Calu3 (cell line): ENCODE measurements around the gene RGS9BP. TPM values are rescaled to one million over a fixed set of nuclear protein-coding genes. Genes with fewer than 3 reads are reported as not detected.
"Not testable (repeated sequence)": the region's sequence is repeated elsewhere in the genome, so short reads cannot be mapped to it uniquely, and the experiment has no call there.

Experiments used
- BruUV-seq: library from RNA; stranded (reverse); fragments of 400-500 nt; replicated peaks from 2 replicates; lab custom pipeline; 2021; lab: Mats Ljungman, UMichigan
- CTCF ChIA-PET: fragments of 300-600 bp; sonication (Branson Sonifier 250); formaldehyde crosslinking; loops from one replicate; lab custom pipeline; 2022; ENCODE audit warnings: antibody characterized with exemption; lab: Charles Lee
- DNase-seq: peaks from one replicate; pipeline ENCODE4 v3.0.0; 2022
- H3K27ac Mint-ChIP-seq: one replicate; pipeline ENCODE4 v1.8.0; 2022; ENCODE audit warnings: mixed read lengths; ENCODE audit not compliant: unreplicated experiment
- H3K27me3 Mint-ChIP-seq: one replicate; pipeline ENCODE4 v1.8.0; 2022; ENCODE audit warnings: mixed read lengths; ENCODE audit not compliant: unreplicated experiment
- H3K36me3 Mint-ChIP-seq: one replicate; pipeline ENCODE4 v1.8.0; 2022; ENCODE audit warnings: mild to moderate bottlenecking, moderate library complexity, mixed read lengths; ENCODE audit not compliant: insufficient read depth, unreplicated experiment
- H3K4me1 Mint-ChIP-seq: one replicate; pipeline ENCODE4 v1.8.0; 2022; ENCODE audit warnings: mild to moderate bottlenecking, low read depth, mixed read lengths; ENCODE audit not compliant: unreplicated experiment
- H3K4me3 Mint-ChIP-seq: one replicate; pipeline ENCODE4 v1.8.0; 2022; ENCODE audit warnings: mild to moderate bottlenecking, low read depth, moderate library complexity, mixed read lengths; ENCODE audit not compliant: unreplicated experiment
- H3K9me3 Mint-ChIP-seq: one replicate; pipeline ENCODE4 v1.8.0; 2022; ENCODE audit warnings: low read depth, mixed read lengths; ENCODE audit not compliant: unreplicated experiment
- intact Hi-C: fragments of 100-400 bp; cut with micrococcal nuclease; formaldehyde crosslinking; loops from one replicate; pipeline ENCODE4 v1.10.0; 2022; ENCODE audit not compliant: unreplicated experiment
- total RNA-seq: library from RNA; stranded (reverse); gene quantifications from 2 replicates; pipeline ENCODE4 v1.2.3, GENCODE V29; 2022
- TF ChIP-seq, protein P1 (sequence below): fragments of 200-600 bp; IDR thresholded peaks from one replicate; pipeline ENCODE4 v1.8.0; 2022; ENCODE audit warnings: antibody characterized with exemption; ENCODE audit not compliant: unreplicated experiment

The RGS9BP gene
- total RNA-seq, 1 experiment from 2014 or later: 0.28 TPM

DNA sequence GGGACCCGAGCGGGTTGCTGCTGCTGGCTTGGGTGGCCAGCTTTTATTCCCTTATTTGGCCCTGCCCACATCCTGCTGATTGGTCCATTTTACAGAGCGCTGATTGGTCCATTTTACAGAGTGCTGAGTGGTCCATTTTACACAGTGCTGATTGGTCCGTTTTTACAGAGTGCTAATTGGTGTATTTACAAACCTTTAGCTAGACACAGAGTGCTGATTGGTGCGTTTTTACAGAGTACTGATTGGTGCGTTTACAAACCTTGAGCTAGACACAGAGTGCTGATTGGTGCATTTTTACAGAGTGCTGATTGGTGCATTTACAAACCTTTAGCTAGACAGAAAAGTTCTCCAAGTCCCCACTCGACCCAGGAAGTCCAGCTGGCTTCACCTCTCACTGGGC, 24.5 kb downstream of the RGS9BP start:
- CTCF ChIA-PET, H3K9me3 Mint-ChIP-seq, H3K4me3 Mint-ChIP-seq, H3K27ac Mint-ChIP-seq, DNase-seq, intact Hi-C loops, H3K27me3 Mint-ChIP-seq, BruUV-seq: not testable (repeated sequence)
- Mint-ChIP-seq H3K4me1 (peaks cover 44% of the 10 kb centered on the region), H3K36me3 (peaks cover 36% of the 10 kb centered on the region)

DNA sequence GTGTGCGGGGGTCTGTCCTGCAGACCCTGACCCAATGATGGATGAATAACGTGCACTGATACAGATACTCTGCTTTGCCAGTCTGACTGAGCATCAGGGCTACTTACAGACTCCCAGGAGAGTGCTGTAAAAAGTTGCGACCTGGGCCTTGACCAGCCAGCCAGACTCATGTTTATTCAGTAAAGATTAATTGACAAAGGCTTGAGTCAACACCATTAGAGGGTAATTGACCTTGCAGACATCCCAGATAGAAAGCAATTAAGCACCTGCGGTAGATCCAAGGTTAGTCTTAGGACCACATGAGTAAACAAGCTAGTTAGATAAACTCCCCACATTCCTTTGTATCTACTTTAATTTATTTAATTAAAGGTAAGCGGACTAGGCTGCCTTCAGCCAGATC, 26.4 kb downstream of the RGS9BP start:
- intact Hi-C loops: no loop called here
- H3K9me3 Mint-ChIP-seq: peaks cover 5% of the 10 kb centered on the region
- CTCF ChIA-PET: no interaction called here
- BruUV-seq: no TSS peak
- H3K4me3 Mint-ChIP-seq: no peak overlapping the region
- no peaks in the 10 kb centered on the region for H3K27me3 Mint-ChIP-seq
- H3K4me1 Mint-ChIP-seq: peaks cover 27% of the 10 kb centered on the region
- peaks cover 32% of the 10 kb centered on the region for H3K36me3 Mint-ChIP-seq
- TF ChIP-seq, protein P1, sequence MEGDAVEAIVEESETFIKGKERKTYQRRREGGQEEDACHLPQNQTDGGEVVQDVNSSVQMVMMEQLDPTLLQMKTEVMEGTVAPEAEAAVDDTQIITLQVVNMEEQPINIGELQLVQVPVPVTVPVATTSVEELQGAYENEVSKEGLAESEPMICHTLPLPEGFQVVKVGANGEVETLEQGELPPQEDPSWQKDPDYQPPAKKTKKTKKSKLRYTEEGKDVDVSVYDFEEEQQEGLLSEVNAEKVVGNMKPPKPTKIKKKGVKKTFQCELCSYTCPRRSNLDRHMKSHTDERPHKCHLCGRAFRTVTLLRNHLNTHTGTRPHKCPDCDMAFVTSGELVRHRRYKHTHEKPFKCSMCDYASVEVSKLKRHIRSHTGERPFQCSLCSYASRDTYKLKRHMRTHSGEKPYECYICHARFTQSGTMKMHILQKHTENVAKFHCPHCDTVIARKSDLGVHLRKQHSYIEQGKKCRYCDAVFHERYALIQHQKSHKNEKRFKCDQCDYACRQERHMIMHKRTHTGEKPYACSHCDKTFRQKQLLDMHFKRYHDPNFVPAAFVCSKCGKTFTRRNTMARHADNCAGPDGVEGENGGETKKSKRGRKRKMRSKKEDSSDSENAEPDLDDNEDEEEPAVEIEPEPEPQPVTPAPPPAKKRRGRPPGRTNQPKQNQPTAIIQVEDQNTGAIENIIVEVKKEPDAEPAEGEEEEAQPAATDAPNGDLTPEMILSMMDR: no peak
- H3K27ac Mint-ChIP-seq: peak overlapping the region; percentile 57
- no peak for DNase-seq

DNA sequence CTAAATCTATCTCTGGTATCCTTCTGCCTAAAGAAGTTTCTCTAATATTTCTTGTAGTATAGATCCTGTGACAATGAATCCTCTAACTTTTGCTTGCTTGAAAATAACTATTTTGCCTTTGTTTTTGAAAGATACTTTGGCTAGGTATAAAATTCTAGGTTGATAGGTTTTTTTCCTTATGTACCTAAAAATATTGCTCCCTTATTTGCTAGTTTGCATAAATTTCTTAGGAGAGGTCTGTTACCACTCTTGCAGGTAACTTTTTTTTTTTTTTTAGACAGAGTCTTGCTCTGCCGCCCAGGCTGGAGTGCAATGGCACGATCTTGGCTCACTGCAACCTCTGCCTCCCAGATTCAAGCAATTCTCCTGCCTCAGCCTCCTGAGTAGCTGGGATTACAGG, 28.4 kb downstream of the RGS9BP start:
- CTCF ChIA-PET, H3K27ac Mint-ChIP-seq, BruUV-seq, H3K27me3 Mint-ChIP-seq, intact Hi-C loops, H3K4me3 Mint-ChIP-seq, H3K9me3 Mint-ChIP-seq, DNase-seq: not testable (repeated sequence)
- peaks cover 21% of the 10 kb centered on the region for H3K4me1 Mint-ChIP-seq
- peaks cover 32% of the 10 kb centered on the region for H3K36me3 Mint-ChIP-seq

DNA sequence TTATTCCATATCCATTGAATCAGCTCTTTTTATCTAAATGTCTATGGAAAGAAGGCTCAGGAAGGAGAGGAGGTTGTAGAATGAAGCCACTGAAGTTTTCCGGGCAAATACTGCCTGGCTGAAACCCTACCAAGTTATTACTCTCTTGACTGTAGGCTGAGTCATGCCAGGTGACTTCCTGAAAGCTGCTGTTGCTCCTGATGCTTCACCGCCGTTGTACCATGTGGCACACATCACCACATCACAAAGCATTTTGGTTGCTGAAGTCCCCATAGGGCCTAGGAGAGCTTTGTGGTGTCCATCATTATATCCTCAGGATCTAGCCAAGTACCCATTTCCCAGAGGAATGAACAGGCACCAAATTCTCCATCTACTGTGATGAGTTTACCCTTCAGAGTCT, 32.8 kb downstream of the RGS9BP start:
- peak overlapping the region; percentile 37 for H3K27ac Mint-ChIP-seq
- no peaks in the 10 kb centered on the region for H3K27me3 Mint-ChIP-seq
- BruUV-seq: no TSS peak
- H3K36me3 Mint-ChIP-seq: peaks cover 38% of the 10 kb centered on the region
- no peaks in the 10 kb centered on the region for H3K4me1 Mint-ChIP-seq
- CTCF ChIA-PET: interaction anchor here (0.7 kb wide), 2 partner anchors 10 to 41 kb away, joined by 3 to 5 read pairs; no protein-coding TSS in a partner anchor
- no peak for DNase-seq
- TF ChIP-seq, protein P1: no peak
- no peak overlapping the region for H3K4me3 Mint-ChIP-seq
- intact Hi-C loops: no loop called here
- peaks cover 3% of the 10 kb centered on the region for H3K9me3 Mint-ChIP-seq

DNA sequence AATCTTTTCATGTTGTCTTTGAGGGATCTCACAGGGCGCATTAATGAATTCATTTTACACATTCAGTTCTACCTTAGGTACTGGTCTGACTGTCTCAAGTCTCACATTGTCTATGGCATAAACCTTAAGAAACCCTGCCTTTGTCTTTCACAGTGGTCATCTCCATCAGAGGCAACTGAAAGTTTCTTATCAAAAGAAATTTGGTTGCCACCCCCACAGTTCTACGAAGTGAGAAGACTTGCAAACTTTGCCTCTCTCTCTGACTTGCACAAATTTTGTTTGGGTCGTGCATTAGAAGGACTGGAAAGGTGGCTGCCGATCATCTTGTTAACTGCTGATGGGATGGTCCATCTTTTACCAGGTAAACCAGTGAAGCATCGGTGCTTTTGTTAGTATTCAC, 33.4 kb downstream of the RGS9BP start:
- no peak overlapping the region for H3K4me3 Mint-ChIP-seq
- H3K4me1 Mint-ChIP-seq: no peaks in the 10 kb centered on the region
- CTCF ChIA-PET: no interaction called here
- H3K9me3 Mint-ChIP-seq: peaks cover 3% of the 10 kb centered on the region
- DNase-seq: no peak
- no TSS peak for BruUV-seq
- TF ChIP-seq, protein P1: no peak
- peak overlapping the region; percentile 37 for H3K27ac Mint-ChIP-seq
- H3K36me3 Mint-ChIP-seq: peaks cover 33% of the 10 kb centered on the region
- H3K27me3 Mint-ChIP-seq: no peaks in the 10 kb centered on the region
- intact Hi-C loops: no loop called here
